ENCODE measurements around the gene VSIR. TPM values are rescaled to one million over a fixed set of nuclear protein-coding genes. Genes with fewer than 3 reads are reported as not detected.

VSIR gene
- total RNA-seq, 2 donors from 2014 or later: 14.8 to 17.1 TPM

DNA sequence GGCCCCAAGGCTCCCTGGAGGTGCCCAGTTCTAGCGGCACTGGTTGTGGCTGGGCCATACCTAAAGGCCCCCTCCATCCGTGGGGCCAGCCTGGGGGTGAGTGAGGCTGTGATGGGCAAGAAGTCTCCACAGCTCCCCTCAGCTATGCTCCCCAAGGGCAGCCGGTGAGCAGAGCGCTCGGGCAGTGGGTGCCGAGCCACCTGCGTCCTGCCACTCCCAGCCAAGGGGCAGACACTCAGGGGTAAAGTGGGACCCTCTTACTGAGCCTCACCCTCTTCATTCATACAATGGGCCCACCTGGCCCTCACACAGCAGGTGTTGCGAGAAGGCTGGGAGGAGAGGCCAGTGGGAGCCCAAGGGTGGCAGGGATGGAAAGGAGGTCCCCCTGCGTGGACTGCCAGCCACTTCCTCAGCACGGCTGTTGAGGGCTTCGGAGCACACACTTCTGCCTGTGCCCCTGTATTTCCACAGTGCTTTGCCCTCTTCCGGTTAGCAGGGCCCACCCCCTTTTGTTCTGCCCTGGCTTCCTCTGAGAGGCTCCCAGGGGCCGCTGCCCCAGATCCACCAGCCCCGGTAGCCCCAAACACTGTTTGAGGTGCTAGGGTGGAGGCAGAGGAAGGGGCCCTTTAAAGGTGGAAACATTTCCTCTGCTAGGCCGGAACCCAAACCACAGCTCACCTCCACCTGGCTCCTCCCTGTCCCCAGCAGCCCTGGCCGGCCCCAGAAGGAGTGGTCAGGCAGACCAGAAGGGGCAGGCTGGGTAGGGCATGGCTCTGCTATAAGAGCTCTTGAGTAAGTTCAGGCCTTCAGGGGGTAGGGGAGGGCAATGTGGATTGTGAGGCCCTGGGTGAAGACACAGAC lies 37.4 kb downstream of the VSIR start:
- ATAC-seq: no peak

DNA sequence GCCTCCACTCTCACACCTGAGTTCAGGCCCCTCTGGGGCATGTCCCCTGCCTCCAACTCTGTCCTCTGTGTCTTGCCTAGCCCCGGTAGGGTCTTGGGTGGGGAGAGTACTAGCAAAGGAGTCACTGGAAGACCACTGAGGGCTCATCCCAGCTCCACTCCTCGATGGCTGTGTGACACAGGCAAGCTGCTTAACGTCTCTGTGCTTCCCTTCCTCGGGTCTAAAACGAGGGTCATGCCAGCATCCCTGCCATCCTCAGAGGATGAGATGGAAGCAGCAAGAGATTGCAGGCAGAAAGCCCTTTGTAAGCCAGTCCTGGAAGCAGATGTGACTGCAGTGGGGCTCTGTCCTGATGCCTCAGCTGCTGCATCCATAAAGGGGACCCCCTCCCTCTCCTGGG lies 38.5 kb downstream of the VSIR start:
- Histone ChIP-seq H3K9me3 (no peaks in the 10 kb centered on the region), H3K27ac (no peak overlapping the region), H3K4me3 (no peak overlapping the region), H3K4me1 (peaks cover 20% of the 10 kb centered on the region), H3K36me3 (replicated peaks in 1 of 2; ENCODE audit: insufficient read depth in 1 of 2, low read depth in 2 of 2) (no peaks in the 10 kb centered on the region), H3K27me3 (no peaks in the 10 kb centered on the region)
- no peak for ATAC-seq
- TF ChIP-seq POLR2A (IDR thresholded peaks at IDR 0.05): no peak
- TF ChIP-seq, protein P1, sequence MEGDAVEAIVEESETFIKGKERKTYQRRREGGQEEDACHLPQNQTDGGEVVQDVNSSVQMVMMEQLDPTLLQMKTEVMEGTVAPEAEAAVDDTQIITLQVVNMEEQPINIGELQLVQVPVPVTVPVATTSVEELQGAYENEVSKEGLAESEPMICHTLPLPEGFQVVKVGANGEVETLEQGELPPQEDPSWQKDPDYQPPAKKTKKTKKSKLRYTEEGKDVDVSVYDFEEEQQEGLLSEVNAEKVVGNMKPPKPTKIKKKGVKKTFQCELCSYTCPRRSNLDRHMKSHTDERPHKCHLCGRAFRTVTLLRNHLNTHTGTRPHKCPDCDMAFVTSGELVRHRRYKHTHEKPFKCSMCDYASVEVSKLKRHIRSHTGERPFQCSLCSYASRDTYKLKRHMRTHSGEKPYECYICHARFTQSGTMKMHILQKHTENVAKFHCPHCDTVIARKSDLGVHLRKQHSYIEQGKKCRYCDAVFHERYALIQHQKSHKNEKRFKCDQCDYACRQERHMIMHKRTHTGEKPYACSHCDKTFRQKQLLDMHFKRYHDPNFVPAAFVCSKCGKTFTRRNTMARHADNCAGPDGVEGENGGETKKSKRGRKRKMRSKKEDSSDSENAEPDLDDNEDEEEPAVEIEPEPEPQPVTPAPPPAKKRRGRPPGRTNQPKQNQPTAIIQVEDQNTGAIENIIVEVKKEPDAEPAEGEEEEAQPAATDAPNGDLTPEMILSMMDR (IDR thresholded peaks at IDR 0.05): no peak
- WGBS, 2 donors: 63% methylated on average over 5 of the region's 5 CpGs; no CpG with 5 or more reads in 1 of the 2 donors
- no peak for DNase-seq
- intact Hi-C loops (cut with DNase I): no loop called here

More for the DNA sequence above, 37.4 kb downstream of the VSIR start:
- TF ChIP-seq, protein P1 (IDR thresholded peaks at IDR 0.05): no peak
- no peak for TF ChIP-seq POLR2A (IDR thresholded peaks at IDR 0.05)
- H3K4me3 ChIP-seq: no peak overlapping the region
- intact Hi-C loops (cut with DNase I): no loop called here
- H3K27ac ChIP-seq: peak overlapping the region in 3 of 4 donors; percentile 47 to 70 (median 63)
- peaks cover 20% of the 10 kb centered on the region for H3K4me1 ChIP-seq
- peak in 1 of 4 donors; percentile 50 for DNase-seq
- 76% methylated on average over 5 to 16 of the region's 16 CpGs for WGBS, 2 donors
- H3K9me3 ChIP-seq: no peaks in the 10 kb centered on the region
- H3K36me3 ChIP-seq (replicated peaks in 1 of 2; ENCODE audit: insufficient read depth in 1 of 2, low read depth in 2 of 2): no peaks in the 10 kb centered on the region
- no peaks in the 10 kb centered on the region for H3K27me3 ChIP-seq

DNA sequence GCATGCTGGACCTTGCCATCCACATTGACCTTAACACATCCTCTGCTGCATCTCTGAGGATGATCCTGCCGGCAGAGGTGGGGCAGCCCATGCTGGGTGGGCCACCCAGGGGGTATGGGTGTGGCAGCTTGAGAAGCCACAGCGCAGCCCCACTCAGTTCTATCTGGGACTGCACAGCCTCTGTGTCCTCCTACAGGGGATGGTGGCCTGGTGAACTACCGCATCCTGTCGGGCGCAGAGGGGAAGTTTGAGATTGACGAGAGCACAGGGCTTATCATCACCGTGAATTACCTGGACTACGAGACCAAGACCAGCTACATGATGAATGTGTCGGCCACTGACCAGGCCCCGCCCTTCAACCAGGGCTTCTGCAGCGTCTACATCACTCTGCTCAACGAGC lies 41.5 kb downstream of the VSIR start:
- Histone ChIP-seq H3K36me3 (replicated peaks in 1 of 2; ENCODE audit: insufficient read depth in 1 of 2, low read depth in 2 of 2) (no peaks in the 10 kb centered on the region), H3K27me3 (no peaks in the 10 kb centered on the region), H3K4me3 (no peak overlapping the region), H3K4me1 (peaks cover 31% of the 10 kb centered on the region), H3K27ac (no peak overlapping the region), H3K9me3 (no peaks in the 10 kb centered on the region)
- no peak for DNase-seq
- ATAC-seq: no peak
- 82 to 85% methylated on average over 5 to 12 of the region's 12 CpGs for WGBS, 2 donors
- intact Hi-C loops (cut with DNase I): no loop called here
- TF ChIP-seq, protein P1 (IDR thresholded peaks at IDR 0.05): no peak
- TF ChIP-seq POLR2A (IDR thresholded peaks at IDR 0.05): no peak

DNA sequence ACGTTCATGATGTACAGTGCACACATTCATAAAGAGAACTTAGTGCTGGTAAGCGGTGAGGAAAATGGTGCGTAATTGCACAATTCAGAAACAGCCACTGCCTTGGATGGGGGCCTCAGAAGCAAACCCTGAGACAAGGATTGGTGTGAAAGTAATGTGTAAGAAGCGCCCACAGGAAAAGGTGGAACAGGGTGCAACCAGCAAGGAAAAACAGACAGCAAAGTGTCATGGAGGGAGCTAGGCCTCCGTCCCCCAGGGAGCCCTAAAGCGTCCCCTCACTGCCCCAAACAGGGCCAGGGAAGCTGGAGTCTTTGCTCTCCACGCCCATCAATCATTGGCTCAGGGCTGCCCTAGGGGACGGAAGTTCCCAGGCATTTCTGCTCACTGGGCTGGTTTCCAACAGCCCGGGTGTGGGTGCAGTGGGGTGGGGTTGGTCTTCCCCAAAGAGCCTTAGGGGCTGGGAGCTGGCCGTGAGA lies 44.1 kb downstream of the VSIR start:
- no peaks in the 10 kb centered on the region for H3K9me3 ChIP-seq
- peak overlapping the region in 2 of 4 donors; percentile 47 to 72 for H3K27ac ChIP-seq
- H3K27me3 ChIP-seq: no peaks in the 10 kb centered on the region
- TF ChIP-seq, protein P1 (IDR thresholded peaks at IDR 0.05): no peak
- TF ChIP-seq POLR2A (IDR thresholded peaks at IDR 0.05): no peak
- no peak overlapping the region for H3K4me3 ChIP-seq
- DNase-seq: peak in 3 of 4 donors; percentile 47 to 65 (median 52)
- intact Hi-C loops (cut with DNase I): no loop called here
- WGBS, 2 donors: 39 to 49% methylated on average over 9 to 10 of the region's 10 CpGs
- H3K4me1 ChIP-seq: peaks cover 25% of the 10 kb centered on the region
- ATAC-seq: peak; percentile 47
- H3K36me3 ChIP-seq (replicated peaks in 1 of 2; ENCODE audit: insufficient read depth in 1 of 2, low read depth in 2 of 2): no peaks in the 10 kb centered on the region
